ENCODE measurements around the gene TPI1.
A peak's percentile ranks its signal among the peaks of the same experiment; 100 is the strongest.

The TPI1 gene

DNA sequence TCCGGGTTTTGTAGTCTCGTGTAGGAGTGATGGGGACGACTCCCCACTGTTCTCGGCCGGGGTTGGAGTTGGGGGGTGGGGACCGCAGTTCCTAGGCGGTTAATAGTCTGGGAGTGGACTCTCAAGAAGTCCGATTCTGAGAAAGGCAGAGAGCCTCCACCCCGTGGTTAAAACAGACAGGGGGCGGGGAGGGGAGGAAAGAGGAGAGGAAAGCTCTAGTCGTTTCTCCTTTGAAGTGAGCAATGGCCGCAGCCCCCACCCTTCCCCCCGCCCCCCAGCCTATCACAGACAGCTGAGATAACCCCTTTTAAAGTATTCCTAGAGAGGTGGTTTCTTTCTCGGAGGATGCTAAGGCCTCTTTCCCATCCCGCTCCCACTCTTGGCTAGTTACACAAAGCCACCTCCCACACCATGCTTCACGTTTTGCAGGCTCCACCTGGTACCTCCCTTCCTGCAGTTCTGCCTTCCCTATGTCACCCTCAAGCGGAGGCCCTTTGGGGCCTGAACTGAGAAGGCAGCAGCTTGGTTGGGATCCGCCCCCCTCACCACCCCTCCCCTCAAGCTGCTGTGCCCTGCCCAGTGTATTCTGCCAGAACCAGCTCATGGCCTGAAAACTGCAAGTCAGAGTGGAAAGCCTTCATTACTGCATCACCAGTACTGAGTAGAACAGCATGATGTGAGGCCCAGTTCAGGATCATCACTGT lies 14.5 kb upstream of the TPI1 start:
- TF ChIP-seq, protein P1, sequence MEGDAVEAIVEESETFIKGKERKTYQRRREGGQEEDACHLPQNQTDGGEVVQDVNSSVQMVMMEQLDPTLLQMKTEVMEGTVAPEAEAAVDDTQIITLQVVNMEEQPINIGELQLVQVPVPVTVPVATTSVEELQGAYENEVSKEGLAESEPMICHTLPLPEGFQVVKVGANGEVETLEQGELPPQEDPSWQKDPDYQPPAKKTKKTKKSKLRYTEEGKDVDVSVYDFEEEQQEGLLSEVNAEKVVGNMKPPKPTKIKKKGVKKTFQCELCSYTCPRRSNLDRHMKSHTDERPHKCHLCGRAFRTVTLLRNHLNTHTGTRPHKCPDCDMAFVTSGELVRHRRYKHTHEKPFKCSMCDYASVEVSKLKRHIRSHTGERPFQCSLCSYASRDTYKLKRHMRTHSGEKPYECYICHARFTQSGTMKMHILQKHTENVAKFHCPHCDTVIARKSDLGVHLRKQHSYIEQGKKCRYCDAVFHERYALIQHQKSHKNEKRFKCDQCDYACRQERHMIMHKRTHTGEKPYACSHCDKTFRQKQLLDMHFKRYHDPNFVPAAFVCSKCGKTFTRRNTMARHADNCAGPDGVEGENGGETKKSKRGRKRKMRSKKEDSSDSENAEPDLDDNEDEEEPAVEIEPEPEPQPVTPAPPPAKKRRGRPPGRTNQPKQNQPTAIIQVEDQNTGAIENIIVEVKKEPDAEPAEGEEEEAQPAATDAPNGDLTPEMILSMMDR (IDR thresholded peaks at IDR 0.05; ENCODE audit: low read length): no peak
- TF ChIP-seq EZH2 (IDR thresholded peaks at IDR 0.05; ENCODE audit: borderline replicate concordance, low read length): no peak
- H3K36me3 ChIP-seq (ENCODE audit: insufficient read depth, low read length): peaks cover 51% of the 10 kb centered on the region
- H3K9me2 ChIP-seq (ENCODE audit: low read depth, low read length): no peaks in the 10 kb centered on the region
- no peaks in the 10 kb centered on the region for H4K20me1 ChIP-seq (ENCODE audit: insufficient read depth, low read length)
- peak overlapping the region; percentile 64 for H3K27ac ChIP-seq (ENCODE audit: low read depth, low read length, poor library complexity, severe bottlenecking)
- H3F3A ChIP-seq (ENCODE audit: insufficient read depth, low read length): no peaks in the 10 kb centered on the region
- H3K9ac ChIP-seq (ENCODE audit: low read length): peak overlapping the region; percentile 65
- peaks cover 20% of the 10 kb centered on the region for H3K79me2 ChIP-seq (ENCODE audit: insufficient read depth, low read length)
- H3K4me3 ChIP-seq (ENCODE audit: low read depth, low read length, poor library complexity, severe bottlenecking): peak overlapping the region; percentile 80
- no peaks in the 10 kb centered on the region for H3K27me3 ChIP-seq (ENCODE audit: insufficient read depth, low read length)
- no peak overlapping the region for H2AFZ ChIP-seq (ENCODE audit: low read length)
- peaks cover 36% of the 10 kb centered on the region for H3K4me1 ChIP-seq (ENCODE audit: insufficient read depth, low read length, severe bottlenecking)
- H3K9me3 ChIP-seq (ENCODE audit: low read length): no peaks in the 10 kb centered on the region
- H3K4me2 ChIP-seq (ENCODE audit: low read length): peak overlapping the region; percentile 94

DNA sequence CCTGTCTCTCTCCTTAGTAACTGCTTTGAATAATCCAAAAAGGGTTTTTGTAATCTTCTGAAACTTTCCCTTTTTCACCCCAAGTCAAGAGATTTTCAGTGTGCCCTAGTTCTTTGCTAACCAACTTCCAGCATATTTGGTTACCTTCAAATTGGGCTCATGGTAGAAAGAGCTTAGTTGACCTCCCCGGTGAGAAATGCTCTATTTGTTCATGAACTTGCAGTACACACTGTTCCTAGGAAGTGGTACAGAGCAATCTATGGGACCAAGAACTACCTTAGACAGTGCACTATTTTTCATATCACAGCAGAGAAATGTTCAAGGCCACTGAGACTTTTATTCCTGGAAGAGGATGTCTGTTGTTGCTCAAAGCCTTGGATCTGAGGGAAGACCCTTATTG lies 13.7 kb upstream of the TPI1 start:
- H3K27me3 ChIP-seq (ENCODE audit: insufficient read depth, low read length): no peaks in the 10 kb centered on the region
- peak overlapping the region; percentile 64 for H3K27ac ChIP-seq (ENCODE audit: low read depth, low read length, poor library complexity, severe bottlenecking)
- no peaks in the 10 kb centered on the region for H4K20me1 ChIP-seq (ENCODE audit: insufficient read depth, low read length)
- peaks cover 51% of the 10 kb centered on the region for H3K36me3 ChIP-seq (ENCODE audit: insufficient read depth, low read length)
- H2AFZ ChIP-seq (ENCODE audit: low read length): no peak overlapping the region
- peak overlapping the region; percentile 94 for H3K4me2 ChIP-seq (ENCODE audit: low read length)
- H3K4me1 ChIP-seq (ENCODE audit: insufficient read depth, low read length, severe bottlenecking): peaks cover 36% of the 10 kb centered on the region
- peak overlapping the region; percentile 65 for H3K9ac ChIP-seq (ENCODE audit: low read length)
- peaks cover 20% of the 10 kb centered on the region for H3K79me2 ChIP-seq (ENCODE audit: insufficient read depth, low read length)
- H3K9me2 ChIP-seq (ENCODE audit: low read depth, low read length): no peaks in the 10 kb centered on the region
- H3K4me3 ChIP-seq (ENCODE audit: low read depth, low read length, poor library complexity, severe bottlenecking): peak overlapping the region; percentile 80
- TF ChIP-seq, protein P1 (IDR thresholded peaks at IDR 0.05; ENCODE audit: low read length): no peak
- TF ChIP-seq EZH2 (IDR thresholded peaks at IDR 0.05; ENCODE audit: borderline replicate concordance, low read length): no peak
- H3K9me3 ChIP-seq (ENCODE audit: low read length): no peaks in the 10 kb centered on the region
- no peaks in the 10 kb centered on the region for H3F3A ChIP-seq (ENCODE audit: insufficient read depth, low read length)

DNA sequence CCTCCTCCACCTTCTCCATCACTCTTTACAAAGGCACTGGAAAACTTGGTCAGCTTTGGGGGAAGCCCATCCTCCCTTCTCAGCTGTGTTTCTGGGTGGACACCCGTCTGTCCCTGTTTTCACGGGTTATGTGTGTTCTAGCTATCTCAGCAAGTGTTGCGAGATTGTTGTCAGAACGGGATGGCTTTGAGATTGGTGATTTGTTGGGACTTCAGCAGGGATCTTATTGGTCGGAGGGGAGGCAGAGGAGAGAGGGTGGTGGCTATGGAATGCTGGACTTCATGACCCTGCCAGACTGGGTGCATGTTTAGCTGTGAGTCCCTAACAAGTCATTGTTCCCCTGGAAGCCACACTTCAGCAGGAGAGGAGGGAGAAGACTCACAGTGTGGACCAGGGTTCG lies 13.3 kb upstream of the TPI1 start:
- Histone ChIP-seq H2AFZ (ENCODE audit: low read length) (no peak overlapping the region), H3K9ac (ENCODE audit: low read length) (peak overlapping the region; percentile 65; the same call in 1 of the 2 replicates), H4K20me1 (ENCODE audit: insufficient read depth, low read length) (no peaks in the 10 kb centered on the region), H3K36me3 (ENCODE audit: insufficient read depth, low read length) (peaks cover 51% of the 10 kb centered on the region), H3K79me2 (ENCODE audit: insufficient read depth, low read length) (peaks cover 20% of the 10 kb centered on the region), H3K9me2 (ENCODE audit: low read depth, low read length) (no peaks in the 10 kb centered on the region), H3K27ac (ENCODE audit: low read depth, low read length, poor library complexity, severe bottlenecking) (no peak overlapping the region), H3K4me3 (ENCODE audit: low read depth, low read length, poor library complexity, severe bottlenecking) (no peak overlapping the region), H3K9me3 (ENCODE audit: low read length) (no peaks in the 10 kb centered on the region), H3K4me2 (ENCODE audit: low read length) (peak overlapping the region; percentile 94; the same call in 1 of the 2 replicates), H3K27me3 (ENCODE audit: insufficient read depth, low read length) (no peaks in the 10 kb centered on the region), H3F3A (ENCODE audit: insufficient read depth, low read length) (no peaks in the 10 kb centered on the region), H3K4me1 (ENCODE audit: insufficient read depth, low read length, severe bottlenecking) (peaks cover 33% of the 10 kb centered on the region)
- TF ChIP-seq, protein P1 (IDR thresholded peaks at IDR 0.05; ENCODE audit: low read length): no peak
- TF ChIP-seq EZH2 (IDR thresholded peaks at IDR 0.05; ENCODE audit: borderline replicate concordance, low read length): no peak

Measured in OCI-LY1 (cell line).